Trophoblast cell (in vitro differentiated cells and primary cell): ENCODE results near the gene MRO.

ENCODE experiments used
- DNase-seq, 2 donors: peaks; one replicate each; pipeline ENCODE4 v3.0.0-alpha.2; 2016
- H2AFZ ChIP-seq: 2 replicates; pipeline ENCODE4 v1.6.1; 2013; ENCODE audit warnings: low read length, moderate library complexity, mild to moderate bottlenecking; ENCODE audit not compliant: insufficient read depth, poor library complexity
- H2AK5ac ChIP-seq: 2 replicates; pipeline ENCODE4 v1.6.1; 2013; ENCODE audit warnings: mild to moderate bottlenecking, low read length
- H2BK120ac ChIP-seq: 2 replicates; pipeline ENCODE4 v1.6.1; 2013; ENCODE audit warnings: low read length, mild to moderate bottlenecking, moderate library complexity; ENCODE audit not compliant: insufficient read depth, poor library complexity
- H2BK12ac ChIP-seq: 2 replicates; pipeline ENCODE4 v1.6.1; 2013; ENCODE audit warnings: mild to moderate bottlenecking, low read length, moderate library complexity
- H2BK5ac ChIP-seq: 2 replicates; pipeline ENCODE4 v1.6.1; 2013; ENCODE audit warnings: low read length, low read depth, moderate library complexity, mild to moderate bottlenecking; ENCODE audit not compliant: poor library complexity
- H3K14ac ChIP-seq: 2 replicates; pipeline ENCODE4 v1.6.1; 2013; ENCODE audit warnings: mild to moderate bottlenecking, low read length
- H3K18ac ChIP-seq: 2 replicates; pipeline ENCODE4 v1.6.1; 2013; ENCODE audit warnings: mild to moderate bottlenecking, low read length
- H3K23ac ChIP-seq: 2 replicates; pipeline ENCODE4 v1.6.1; 2013; ENCODE audit warnings: low read length
- H3K27ac ChIP-seq: 2 replicates; pipeline ENCODE4 v1.5.1; 2013; ENCODE audit warnings: low read depth, mild to moderate bottlenecking, inconsistent platforms, low read length, moderate library complexity
- H3K27me3 ChIP-seq: 2 replicates; pipeline ENCODE4 v1.6.1; 2013; ENCODE audit warnings: inconsistent platforms, mild to moderate bottlenecking, low read length, moderate library complexity; ENCODE audit not compliant: insufficient read depth
- H3K36me3 ChIP-seq, 2 experiments: 1 replicate in 1 of 2; 2 replicates in 1 of 2; pipeline ENCODE4 v1.6.1; 2013; ENCODE audit warnings: low read length in 2 of 2, mild to moderate bottlenecking in 2 of 2, moderate library complexity in 1 of 2; ENCODE audit not compliant: insufficient read depth in 2 of 2, control insufficient read depth in 1 of 2
- H3K4ac ChIP-seq: 2 replicates; pipeline ENCODE4 v1.6.1; 2013; ENCODE audit warnings: low read depth, mild to moderate bottlenecking, low read length, moderate library complexity
- H3K4me1 ChIP-seq, 2 experiments: 1 replicate in 1 of 2; 2 replicates in 1 of 2; pipeline ENCODE4 v1.6.1; 2013; ENCODE audit warnings: low read length in 2 of 2, mild to moderate bottlenecking in 2 of 2, moderate library complexity in 1 of 2; ENCODE audit not compliant: insufficient read depth in 2 of 2, control insufficient read depth in 1 of 2
- H3K4me2 ChIP-seq: 2 replicates; pipeline ENCODE4 v1.6.1; 2013; ENCODE audit warnings: inconsistent platforms, mild to moderate bottlenecking, low read length, moderate library complexity
- H3K4me3 ChIP-seq: 2 replicates; pipeline ENCODE4 v1.5.1; 2013; ENCODE audit warnings: mild to moderate bottlenecking, low read depth, low read length, inconsistent platforms
- H3K79me1 ChIP-seq: one replicate; pipeline ENCODE4 v1.6.1; 2013; ENCODE audit warnings: low read length
- H3K79me2 ChIP-seq: 2 replicates; pipeline ENCODE4 v1.6.1; 2013; ENCODE audit warnings: low read length, mild to moderate bottlenecking; ENCODE audit not compliant: control insufficient read depth, insufficient read depth, poor library complexity
- H3K9ac ChIP-seq: 2 replicates; pipeline ENCODE4 v1.6.1; 2013; ENCODE audit warnings: mild to moderate bottlenecking, low read length
- H3K9me3 ChIP-seq: 2 replicates; pipeline ENCODE4 v1.6.1; 2013; ENCODE audit warnings: low read depth, mild to moderate bottlenecking, control low read depth, inconsistent platforms, low read length; ENCODE audit not compliant: insufficient read depth
- H4K12ac ChIP-seq: 2 replicates; pipeline ENCODE4 v1.6.1; 2013; ENCODE audit warnings: low read depth, mild to moderate bottlenecking, low read length, moderate library complexity
- H4K8ac ChIP-seq: 2 replicates; pipeline ENCODE4 v1.6.1; 2013; ENCODE audit warnings: low read depth, mild to moderate bottlenecking, low read length, moderate library complexity
- H4K91ac ChIP-seq: one replicate; pipeline ENCODE4 v1.6.1; 2013; ENCODE audit warnings: low read depth, mild to moderate bottlenecking, low read length, moderate library complexity
- WGBS: extraction: QIAGEN DNeasy Blood & Tissue Kit; methylation state at CpG from one replicate; pipeline ENCODE4 v1.1.7; 2013; ENCODE audit warnings: missing lambda C conversion rate; ENCODE audit not compliant: insufficient read length, insufficient coverage; ENCODE audit errors: extremely low coverage; 5-methylcytosine and 5-hydroxymethylcytosine counted together

Gene MRO

DNA sequence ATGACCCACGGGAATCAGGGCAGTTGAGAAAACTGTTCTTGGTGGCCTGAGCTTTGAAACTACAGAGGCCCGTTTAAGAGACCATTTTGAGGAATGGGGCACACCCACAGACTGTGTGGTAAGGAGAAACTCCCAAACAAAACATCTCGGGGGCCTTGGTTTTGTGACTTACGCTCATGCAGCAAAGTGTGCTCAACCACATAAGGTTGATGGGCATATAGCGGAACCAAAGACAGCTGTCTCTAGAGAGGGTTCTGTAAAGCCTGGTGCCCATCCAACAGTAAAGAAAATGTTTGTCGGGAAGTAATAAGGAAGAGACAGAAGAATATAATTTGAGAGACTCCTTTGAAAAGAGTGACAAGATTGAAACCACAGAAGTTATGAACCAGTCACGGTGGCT lies 5.4 kb downstream of the MRO start:
- no peak overlapping the region for H3K14ac ChIP-seq
- H3K18ac ChIP-seq: no peak overlapping the region
- H3K27me3 ChIP-seq: no peaks in the 10 kb centered on the region
- H2AK5ac ChIP-seq: no peak overlapping the region
- no peak overlapping the region for H3K23ac ChIP-seq
- no peak overlapping the region for H4K91ac ChIP-seq
- no peaks in the 10 kb centered on the region for H3K36me3 ChIP-seq
- DNase-seq: no peak
- no CpG with 5 or more reads among the region's 7 CpGs for WGBS
- no peak overlapping the region for H3K9ac ChIP-seq
- no peaks in the 10 kb centered on the region for H3K79me2 ChIP-seq
- no peaks in the 10 kb centered on the region for H3K79me1 ChIP-seq
- H2AFZ ChIP-seq: no peak overlapping the region
- no peak overlapping the region for H2BK120ac ChIP-seq
- no peak overlapping the region for H4K12ac ChIP-seq
- H2BK5ac ChIP-seq: no peak overlapping the region
- H3K4me2 ChIP-seq: no peak overlapping the region
- no peak overlapping the region for H4K8ac ChIP-seq
- H2BK12ac ChIP-seq: no peak overlapping the region
- no peak overlapping the region for H3K27ac ChIP-seq
- no peaks in the 10 kb centered on the region for H3K9me3 ChIP-seq
- H3K4me1 ChIP-seq: peaks cover 0 to 1% of the 10 kb centered on the region in 2 experiments
- no peak overlapping the region for H3K4ac ChIP-seq
- no peak overlapping the region for H3K4me3 ChIP-seq

DNA sequence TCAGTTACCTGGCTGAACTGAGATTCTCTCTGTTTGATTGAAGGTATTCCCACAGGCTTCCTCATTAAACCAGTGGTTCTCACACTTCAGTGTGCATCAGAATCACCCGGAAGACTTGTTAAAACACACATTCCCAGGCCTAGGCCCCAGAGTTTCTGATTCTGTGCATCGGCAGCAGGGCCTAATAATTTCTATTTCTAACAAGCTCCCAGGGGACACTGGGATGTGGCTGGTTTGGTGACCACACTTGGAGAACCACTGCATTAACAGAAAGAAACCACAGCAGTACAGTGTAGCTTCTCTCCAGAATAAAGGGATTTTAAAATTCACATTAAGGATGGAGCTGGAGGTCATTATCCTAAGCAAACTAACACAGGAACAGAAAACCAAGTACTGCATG lies 6.5 kb downstream of the MRO start:
- Histone ChIP-seq H3K79me1 (no peaks in the 10 kb centered on the region), H2AK5ac (no peak overlapping the region), H3K14ac (no peak overlapping the region), H4K12ac (no peak overlapping the region), H3K36me3 (no peaks in the 10 kb centered on the region), H3K27ac (no peak overlapping the region), H2BK5ac (no peak overlapping the region), H3K27me3 (no peaks in the 10 kb centered on the region), H2BK120ac (no peak overlapping the region), H3K23ac (no peak overlapping the region), H3K9ac (no peak overlapping the region), H3K79me2 (no peaks in the 10 kb centered on the region), H2BK12ac (no peak overlapping the region), H3K18ac (no peak overlapping the region), H3K4ac (no peak overlapping the region), H4K91ac (no peak overlapping the region), H2AFZ (no peak overlapping the region), H3K4me1 (no peaks in the 10 kb centered on the region), H3K4me2 (no peak overlapping the region), H3K9me3 (no peaks in the 10 kb centered on the region), H4K8ac (no peak overlapping the region), H3K4me3 (no peak overlapping the region)
- no peak for DNase-seq
- WGBS: no CpG with 5 or more reads among the region's 2 CpGs

DNA sequence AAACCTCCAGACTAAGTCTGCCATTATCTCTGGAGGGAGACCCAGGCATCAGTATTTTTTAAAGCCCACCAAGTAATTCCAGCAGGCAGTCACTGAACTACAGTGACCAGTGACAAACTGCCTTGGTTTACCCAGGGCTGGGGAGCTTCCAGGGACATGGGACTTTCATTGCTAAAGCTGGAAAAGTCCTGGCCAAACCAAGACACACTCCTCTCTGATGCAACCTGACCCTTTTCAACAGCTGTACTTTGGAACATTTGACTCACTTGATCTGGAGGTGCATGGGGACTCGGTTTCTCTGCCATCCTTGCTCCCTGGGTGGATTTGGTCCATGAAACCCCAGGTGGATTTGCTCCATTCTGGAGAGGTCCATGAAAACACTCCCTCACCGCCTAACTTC lies 7.0 kb downstream of the MRO start:
- Histone ChIP-seq H3K27ac (no peak overlapping the region), H3K9ac (no peak overlapping the region), H3K4ac (no peak overlapping the region), H2BK120ac (no peak overlapping the region), H3K79me1 (no peaks in the 10 kb centered on the region), H3K18ac (no peak overlapping the region), H3K4me1 (no peaks in the 10 kb centered on the region), H2AK5ac (no peak overlapping the region), H3K23ac (no peak overlapping the region), H4K8ac (no peak overlapping the region), H4K12ac (no peak overlapping the region), H3K14ac (no peak overlapping the region), H3K36me3 (no peaks in the 10 kb centered on the region), H3K79me2 (no peaks in the 10 kb centered on the region), H3K9me3 (no peaks in the 10 kb centered on the region), H3K27me3 (no peaks in the 10 kb centered on the region), H2BK12ac (no peak overlapping the region), H2AFZ (no peak overlapping the region), H4K91ac (no peak overlapping the region), H3K4me3 (no peak overlapping the region), H3K4me2 (no peak overlapping the region), H2BK5ac (no peak overlapping the region)
- no peak for DNase-seq
- no CpG with 5 or more reads among the region's 2 CpGs for WGBS

DNA sequence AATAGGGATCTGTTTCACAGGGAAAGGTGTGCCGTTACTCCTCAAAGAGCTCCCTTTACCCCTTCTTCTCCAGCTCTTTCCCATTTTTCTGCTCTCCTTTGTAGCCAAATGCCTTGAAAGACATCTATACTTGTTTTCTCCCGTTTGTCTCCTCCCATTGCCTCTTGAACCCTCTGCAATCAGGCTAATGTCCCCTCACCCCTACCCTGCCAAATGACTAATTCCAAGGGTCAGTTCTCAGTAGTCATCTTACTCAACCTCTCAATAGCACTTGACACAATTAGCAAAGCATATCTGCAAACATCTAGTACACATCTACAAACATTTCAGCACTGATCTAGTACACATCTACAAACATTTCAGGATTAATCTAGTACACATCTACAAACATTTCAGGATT lies 12.6 kb downstream of the MRO start:
- Histone ChIP-seq H3K27me3 (no peaks in the 10 kb centered on the region), H3K9me3 (no peaks in the 10 kb centered on the region), H3K9ac (no peak overlapping the region), H3K79me1 (no peaks in the 10 kb centered on the region), H3K36me3 (no peaks in the 10 kb centered on the region), H3K79me2 (no peaks in the 10 kb centered on the region), H3K27ac (no peak overlapping the region), H3K18ac (no peak overlapping the region), H2BK12ac (no peak overlapping the region), H4K91ac (no peak overlapping the region), H4K12ac (no peak overlapping the region), H3K4me3 (no peak overlapping the region), H3K23ac (no peak overlapping the region), H2BK5ac (no peak overlapping the region), H4K8ac (no peak overlapping the region), H3K4me2 (no peak overlapping the region), H3K4ac (no peak overlapping the region), H3K4me1 (peaks cover 4 to 9% of the 10 kb centered on the region in 2 experiments), H2BK120ac (no peak overlapping the region), H3K14ac (no peak overlapping the region), H2AFZ (no peak overlapping the region), H2AK5ac (no peak overlapping the region)
- no peak for DNase-seq
- no CpG with 5 or more reads among the region's 2 CpGs for WGBS
